Lung microvascular endothelial cell (primary cell): ENCODE measurements around the gene BCL2L12. TPM values are rescaled to one million over a fixed set of nuclear protein-coding genes. Genes with fewer than 3 reads are reported as not detected.
"Not testable (repeated sequence)": the region's sequence is repeated elsewhere in the genome, so short reads cannot be mapped to it uniquely, and the experiment has no call there.

Experiments used
- DNase-seq, 2 donors: peaks; one replicate each; pipeline versions ENCODE4 v3.0.0 to v3.0.0-alpha.2; 2010; ENCODE audit warnings: low read depth in 2 of 2
- total RNA-seq: library from RNA; depleted of rRNA; stranded (reverse); fragments of >200 nt; gene quantifications from 2 replicates; pipeline ENCODE4 v1.2.1, GENCODE V29; 2014

The BCL2L12 gene
- total RNA-seq, 1 donor from 2014 or later, result 3.4 TPM

GRCh38 chr19:49704888-49705642 lies 39.3 kb downstream of the BCL2L12 start:
- DNase-seq, result no peak

- DNase-seq, result no peak
Measured at GRCh38 chr19:49705919-49706318, 40.2 kb downstream of the BCL2L12 start.

GRCh38 chr19:49710372-49710951 lies 44.7 kb downstream of the BCL2L12 start:
- DNase-seq, result peak in 1 of 2 donors; percentile 16

- DNase-seq, result peak in 1 of 2 donors; percentile 21
Measured at GRCh38 chr19:49712397-49712859, 46.7 kb downstream of the BCL2L12 start.

- no peak for DNase-seq
Measured at GRCh38 chr19:49713236-49713845, 47.6 kb downstream of the BCL2L12 start.

GRCh38 chr19:49716154-49716553 lies 50.4 kb downstream of the BCL2L12 start:
- DNase-seq, result no peak

GRCh38 chr19:49718511-49718910 lies 52.8 kb downstream of the BCL2L12 start:
- DNase-seq, result peak; percentile 10 to 28

- no peak for DNase-seq
Measured at GRCh38 chr19:49718991-49719390, 53.3 kb downstream of the BCL2L12 start.

GRCh38 chr19:49719420-49719819 lies 53.7 kb downstream of the BCL2L12 start:
- not testable (repeated sequence) for DNase-seq

Other genes starting within 250 kb of the BCL2L12 start
- gene PTH2, start 242.5 kb upstream of the BCL2L12 start, total RNA-seq, result not detected in 2 replicates
- gene GFY, start 240.5 kb upstream of the BCL2L12 start, total RNA-seq, result not detected in 2 replicates
- under 0.01 and 0.20 TPM in 2 replicates for gene SLC17A7, start 224.4 kb upstream of the BCL2L12 start, total RNA-seq
- 115 and 140 TPM in 2 replicates for gene PIH1D1, start 214.1 kb upstream of the BCL2L12 start, total RNA-seq
- gene ALDH16A1, start 212.7 kb upstream of the BCL2L12 start, total RNA-seq, result 32.3 and 49.6 TPM in 2 replicates
- 0.79 and 0.87 TPM in 2 replicates for gene FLT3LG, start 191.7 kb upstream of the BCL2L12 start, total RNA-seq
- 3,685 and 3,947 TPM in 2 replicates for gene RPL13A, start 178.3 kb upstream of the BCL2L12 start, total RNA-seq
- 2,677 and 3,620 TPM in 2 replicates for gene RPS11, start 169.5 kb upstream of the BCL2L12 start, total RNA-seq
- 72.6 and 193 TPM in 2 replicates for gene FCGRT, start 153.3 kb upstream of the BCL2L12 start, total RNA-seq
- 6.3 and 13.3 TPM in 2 replicates for gene RCN3, start 137.9 kb upstream of the BCL2L12 start, total RNA-seq
- gene NOSIP, start 85.4 kb upstream of the BCL2L12 start, total RNA-seq, result 87.6 and 105 TPM in 2 replicates
- gene PRRG2, start 84.6 kb upstream of the BCL2L12 start, total RNA-seq, result 4.6 and 12.5 TPM in 2 replicates
- 1.1 and 2.0 TPM in 2 replicates for gene PRR12, start 74.8 kb upstream of the BCL2L12 start, total RNA-seq
- gene RRAS, start 25.8 kb upstream of the BCL2L12 start, total RNA-seq, result 18.1 and 18.3 TPM in 2 replicates
- gene SCAF1, start 23.7 kb upstream of the BCL2L12 start, total RNA-seq, result 5.0 and 6.3 TPM in 2 replicates
- 26.8 and 43.1 TPM in 2 replicates for gene IRF3, start 76 bp upstream of the BCL2L12 start, total RNA-seq
- gene PRMT1, start 11.3 kb downstream of the BCL2L12 start, total RNA-seq, result 257 and 308 TPM in 2 replicates
- gene ADM5, start 23.7 kb downstream of the BCL2L12 start, total RNA-seq, result 0.22 and 0.40 TPM in 2 replicates
- gene CPT1C, start 25.2 kb downstream of the BCL2L12 start, total RNA-seq, result 14.1 and 14.4 TPM in 2 replicates
- under 0.01 TPM in 2 replicates for gene TSKS, start 97.4 kb downstream of the BCL2L12 start, total RNA-seq
- gene AP2A1, start 101.1 kb downstream of the BCL2L12 start, total RNA-seq, result 37.1 and 41.6 TPM in 2 replicates
- 11.6 and 14.3 TPM in 2 replicates for gene FUZ, start 147.4 kb downstream of the BCL2L12 start, total RNA-seq
- gene MED25, start 152.4 kb downstream of the BCL2L12 start, total RNA-seq, result 7.6 and 9.9 TPM in 2 replicates
- 42.1 and 49.6 TPM in 2 replicates for gene PTOV1, start 185.2 kb downstream of the BCL2L12 start, total RNA-seq
- gene PNKP, start 201.6 kb downstream of the BCL2L12 start, total RNA-seq, result 25.5 and 27.4 TPM in 2 replicates
- 5.7 and 8.1 TPM in 2 replicates for gene AKT1S1, start 211.4 kb downstream of the BCL2L12 start, total RNA-seq
- gene TBC1D17, start 211.8 kb downstream of the BCL2L12 start, total RNA-seq, result 6.1 and 8.3 TPM in 2 replicates
- gene IL4I1, start 231.0 kb downstream of the BCL2L12 start, total RNA-seq, result 0.40 and 1.7 TPM in 2 replicates